Measurements from ENCODE around the gene CRIM1. TPM values are rescaled to one million over a fixed set of nuclear protein-coding genes. Genes with fewer than 3 reads are reported as not detected.

The CRIM1 gene
- total and polyA plus RNA-seq, 2 experiments from 2014 or later, result 10.5 to 36.4 TPM

- TF ChIP-seq STAT1 (IDR thresholded peaks at IDR 0.05; ENCODE audit: unreplicated experiment) (no peak), ZNF114 (CRISPR knock-in tag; IDR thresholded peaks at IDR 0.05) (no peak), ETS1 (IDR thresholded peaks at IDR 0.05) (no peak)
Measured at GRCh38 chr2:36369716-36370115, 14.1 kb downstream of the CRIM1 start (continued).

GRCh38 chr2:36370281-36370680 is 14.7 kb downstream of the CRIM1 start:
- Histone ChIP-seq H3K36me3 (ENCODE audit: insufficient read depth) (no peaks in the 10 kb centered on the region), H3K9me2 (ENCODE audit: insufficient read depth) (no peaks in the 10 kb centered on the region), H3F3A (replicated peaks; ENCODE audit: low read depth) (no peaks in the 10 kb centered on the region), H2AFZ (no peak overlapping the region), H3K27ac (ENCODE audit: low read depth) (peak overlapping the region; percentile 89; the same call in 1 of the 2 replicates), H3K4me2 (peak overlapping the region; percentile 9), H3K27me3 (ENCODE audit: insufficient read depth) (no peaks in the 10 kb centered on the region), H3K4me3 (no peak overlapping the region), H4K20me1 (replicated peaks; ENCODE audit: insufficient read depth) (no peaks in the 10 kb centered on the region), H3K4me1 (ENCODE audit: insufficient read depth) (peaks cover 85% of the 10 kb centered on the region), H3K79me2 (replicated peaks; ENCODE audit: insufficient read depth) (peaks cover 100% of the 10 kb centered on the region)
- no peaks in the 10 kb centered on the region; the same call in 2 of the 3 replicates for H3K36me3 Mint-ChIP-seq (ENCODE audit: low read depth)
- DNase-seq (ENCODE audit: low spot score), result no peak
- no peaks in the 10 kb centered on the region for H3K9me3 Mint-ChIP-seq
- H3K4me3 Mint-ChIP-seq, result peak overlapping the region; percentile 15; the same call in 1 of the 3 replicates
- H3K4me1 Mint-ChIP-seq, result peaks cover 98% of the 10 kb centered on the region
- no peaks in the 10 kb centered on the region for H3K27me3 Mint-ChIP-seq (ENCODE audit: insufficient read depth, low read depth, poor library complexity)
- no peak for ATAC-seq
- H3K27ac Mint-ChIP-seq, result no peak overlapping the region; the same call in 1 of the 2 replicates
- TF ChIP-seq EZH2 (IDR thresholded peaks at IDR 0.05; ENCODE audit: low read depth, unreplicated experiment), result no peak
- TF ChIP-seq CREB1 (CRISPR knock-in tag; IDR thresholded peaks at IDR 0.05; ENCODE audit: low read depth), result no peak
- no peak for TF ChIP-seq ZNF462 (CRISPR knock-in tag; IDR thresholded peaks at IDR 0.05)
- no peak for TF ChIP-seq NANOG (IDR thresholded peaks at IDR 0.05; ENCODE audit: borderline replicate concordance)
- TF ChIP-seq CTCF (conservative IDR thresholded peaks at IDR 0.05; ENCODE audit: low read depth in 2 of 2), result no peak
- TF ChIP-seq ETS1 (IDR thresholded peaks at IDR 0.05), result no peak
- TF ChIP-seq REST (IDR thresholded peaks at IDR 0.05; ENCODE audit: unreplicated experiment), result no peak
- no peak for TF ChIP-seq ZNF331 (CRISPR knock-in tag; IDR thresholded peaks at IDR 0.05; ENCODE audit: low read depth)
- no peak for TF ChIP-seq ZNF114 (CRISPR knock-in tag; IDR thresholded peaks at IDR 0.05)
- TF ChIP-seq EZH2phosphoT487 (IDR thresholded peaks at IDR 0.05; ENCODE audit: unreplicated experiment), result no peak
- TF ChIP-seq STAT1 (IDR thresholded peaks at IDR 0.05; ENCODE audit: unreplicated experiment), result no peak
